Panc1 (cell line): ENCODE results near the gene RNF148. TPM values are rescaled to one million over a fixed set of nuclear protein-coding genes. Genes with fewer than 3 reads are reported as not detected.

Source experiments
- ATAC-seq: fragments of 200-7000 bp; cut with Tn5 transposase; 2 replicates; pipeline ENCODE4 v1.9.1; 2020; ENCODE audit warnings: mild to moderate bottlenecking, moderate library complexity
- BruUV-seq: library from RNA; stranded (reverse); fragments of 400-500 nt; replicated peaks from 2 replicates; lab custom pipeline; 2021; lab: Mats Ljungman, UMichigan
- CTCF ChIA-PET: fragments of 300-600 bp; sonication (Branson Sonifier 250); formaldehyde crosslinking; loops from one replicate; lab custom pipeline; 2022; ENCODE audit warnings: antibody characterized with exemption; lab: Charles Lee
- POLR2A ChIA-PET: fragments of 300-600 bp; sonication (Branson Sonifier 250); formaldehyde crosslinking; loops from one replicate; lab custom pipeline; 2022; ENCODE audit warnings: antibody characterized with exemption; lab: Charles Lee
- DNase-seq: peaks from one replicate; pipeline ENCODE4 v3.0.0-alpha.2; 2010; ENCODE audit warnings: low read depth, low spot score
- H3K27ac ChIP-seq: 2 replicates; pipeline ENCODE4 v1.5.1; 2011; ENCODE audit warnings: mild to moderate bottlenecking, low read length, inconsistent platforms
- H3K27me3 ChIP-seq: fragments of 200-500 bp; sonication (Bioruptor generic); 2 replicates; pipeline ENCODE4 v1.6.0; 2014; ENCODE audit warnings: low read length, inconsistent platforms; ENCODE audit not compliant: control insufficient read depth, insufficient read depth
- H3K36me3 ChIP-seq: fragments of 200-500 bp; sonication (Bioruptor generic); 2 replicates; pipeline ENCODE4 v1.5.1; 2014; ENCODE audit warnings: inconsistent platforms, mild to moderate bottlenecking, low read length, moderate library complexity; ENCODE audit not compliant: control insufficient read depth, insufficient read depth
- H3K4me1 ChIP-seq: 2 replicates; pipeline ENCODE4 v1.5.1; 2011; ENCODE audit warnings: inconsistent platforms, mild to moderate bottlenecking, low read length, moderate library complexity; ENCODE audit not compliant: control insufficient read depth, insufficient read depth
- H3K4me3 ChIP-seq, 2 experiments: 2 replicates each; pipeline ENCODE4 v1.5.1; 2011 to 2012; ENCODE audit warnings: low read depth in 2 of 2, low read length in 2 of 2, mild to moderate bottlenecking in 2 of 2, inconsistent platforms in 1 of 2, moderate library complexity in 1 of 2
- H3K9me3 ChIP-seq: fragments of 200-500 bp; sonication (Bioruptor generic); 2 replicates; pipeline ENCODE4 v1.5.1; 2014; ENCODE audit warnings: low read depth, mild to moderate bottlenecking, inconsistent platforms, low read length, moderate library complexity; ENCODE audit not compliant: control insufficient read depth, insufficient read depth
- POLR2AphosphoS5 ChIP-seq: IDR thresholded peaks from 2 replicates; pipeline ENCODE4 v1.6.1; 2012; ENCODE audit warnings: mild to moderate bottlenecking, low read depth, low read length, moderate library complexity
- REST ChIP-seq, 2 experiments: IDR thresholded peaks; 2 replicates each; pipeline ENCODE4 v1.6.1; 2011 to 2012; ENCODE audit warnings: low read depth in 2 of 2, control low read depth in 1 of 2, low read length in 1 of 2, mild to moderate bottlenecking in 1 of 2, moderate library complexity in 1 of 2; ENCODE audit not compliant: insufficient read depth in 1 of 2
- SIN3A ChIP-seq: IDR thresholded peaks from 2 replicates; pipeline ENCODE4 v1.6.1; 2012; ENCODE audit warnings: low read depth, mild to moderate bottlenecking, low read length, moderate library complexity, borderline replicate concordance; ENCODE audit not compliant: insufficient read depth
- TCF7L2 ChIP-seq: IDR thresholded peaks from 2 replicates; pipeline ENCODE4 v1.6.1; 2011; ENCODE audit warnings: mild to moderate bottlenecking, low read depth, low read length, inconsistent platforms
- in situ Hi-C: cut with HindIII; loops from 2 replicates; pipeline ENCODE4 v1.10.0; 2016; ENCODE audit warnings: low sequenced_read_pairs, low pct_unique_long_range_greater_than_20kb
- intact Hi-C: fragments of 100-400 bp; cut with micrococcal nuclease; formaldehyde crosslinking; loops from one replicate; pipeline ENCODE4 v1.10.0; 2022; ENCODE audit not compliant: unreplicated experiment
- total RNA-seq: library from RNA; stranded (reverse); gene quantifications from one replicate; pipeline ENCODE4 v1.2.1, GENCODE V29; 2021; ENCODE audit not compliant: unreplicated experiment
- TF ChIP-seq, protein P1 (sequence below): fragments of 450-650 bp; IDR thresholded peaks from 2 replicates; pipeline ENCODE4 v1.5.1; 2017; ENCODE audit warnings: mild to moderate bottlenecking

RNF148 gene
- total RNA-seq, 1 experiment from 2014 or later = not detected

- Histone ChIP-seq H3K4me1 (no peaks in the 10 kb centered on the region), H3K4me3 (no peak overlapping the region), H3K27me3 (no peaks in the 10 kb centered on the region), H3K36me3 (no peaks in the 10 kb centered on the region), H3K9me3 (no peaks in the 10 kb centered on the region), H3K27ac (no peak overlapping the region)
- in situ Hi-C loops (no loop called here), intact Hi-C loops (no loop called here)
- CTCF ChIA-PET = no interaction called here
- TF ChIP-seq SIN3A = no peak
- no peak for TF ChIP-seq REST (IDR thresholded peaks at IDR 0.05; ENCODE audit: insufficient read depth in 1 of 2, low read depth in 2 of 2, low read length in 1 of 2)
- no peak for TF ChIP-seq POLR2AphosphoS5
- TF ChIP-seq, protein P1, sequence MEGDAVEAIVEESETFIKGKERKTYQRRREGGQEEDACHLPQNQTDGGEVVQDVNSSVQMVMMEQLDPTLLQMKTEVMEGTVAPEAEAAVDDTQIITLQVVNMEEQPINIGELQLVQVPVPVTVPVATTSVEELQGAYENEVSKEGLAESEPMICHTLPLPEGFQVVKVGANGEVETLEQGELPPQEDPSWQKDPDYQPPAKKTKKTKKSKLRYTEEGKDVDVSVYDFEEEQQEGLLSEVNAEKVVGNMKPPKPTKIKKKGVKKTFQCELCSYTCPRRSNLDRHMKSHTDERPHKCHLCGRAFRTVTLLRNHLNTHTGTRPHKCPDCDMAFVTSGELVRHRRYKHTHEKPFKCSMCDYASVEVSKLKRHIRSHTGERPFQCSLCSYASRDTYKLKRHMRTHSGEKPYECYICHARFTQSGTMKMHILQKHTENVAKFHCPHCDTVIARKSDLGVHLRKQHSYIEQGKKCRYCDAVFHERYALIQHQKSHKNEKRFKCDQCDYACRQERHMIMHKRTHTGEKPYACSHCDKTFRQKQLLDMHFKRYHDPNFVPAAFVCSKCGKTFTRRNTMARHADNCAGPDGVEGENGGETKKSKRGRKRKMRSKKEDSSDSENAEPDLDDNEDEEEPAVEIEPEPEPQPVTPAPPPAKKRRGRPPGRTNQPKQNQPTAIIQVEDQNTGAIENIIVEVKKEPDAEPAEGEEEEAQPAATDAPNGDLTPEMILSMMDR = no peak
- TF ChIP-seq TCF7L2 = no peak
- POLR2A ChIA-PET = no interaction called here
- no peak for DNase-seq
- ATAC-seq = no peak
- no TSS peak for BruUV-seq
These were observed 6.9 kb downstream of the RNF148 start for GRCh38 chr7:122695816-122696215.

DNA sequence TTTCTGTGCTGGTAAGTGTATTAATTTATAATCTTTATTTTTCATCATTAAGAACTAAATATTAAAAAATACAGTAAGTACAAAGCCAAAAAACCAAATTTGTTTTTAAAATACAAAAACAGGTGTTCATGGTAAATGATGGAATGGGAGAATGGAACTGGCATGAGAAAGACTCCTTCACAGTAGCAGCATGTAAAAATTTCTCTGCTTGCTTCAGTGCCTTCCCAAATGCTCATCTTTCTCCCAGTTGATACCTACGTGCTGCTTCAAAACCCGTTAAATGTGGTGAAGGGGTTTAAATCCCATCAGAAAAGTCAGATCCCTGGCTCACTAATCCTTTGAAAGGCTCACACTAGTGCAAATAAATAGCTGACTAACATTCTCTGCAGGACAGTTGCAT, 8.0 kb downstream of the RNF148 start:
- no peaks in the 10 kb centered on the region for H3K9me3 ChIP-seq
- intact Hi-C loops (no loop called here), in situ Hi-C loops (no loop called here)
- H3K27me3 ChIP-seq = no peaks in the 10 kb centered on the region
- POLR2A ChIA-PET = no interaction called here
- no peaks in the 10 kb centered on the region for H3K4me1 ChIP-seq
- no peak overlapping the region for H3K4me3 ChIP-seq
- no peaks in the 10 kb centered on the region for H3K36me3 ChIP-seq
- TF ChIP-seq, protein P1 = no peak
- TF ChIP-seq TCF7L2 (no peak), REST (IDR thresholded peaks at IDR 0.05; ENCODE audit: insufficient read depth in 1 of 2, low read depth in 2 of 2, low read length in 1 of 2) (no peak), SIN3A (no peak), POLR2AphosphoS5 (no peak)
- no peak overlapping the region for H3K27ac ChIP-seq
- CTCF ChIA-PET = no interaction called here
- no peak for DNase-seq
- no TSS peak for BruUV-seq
- no peak for ATAC-seq
